ENCODE results near the gene FNDC3B.

The FNDC3B gene

DNA sequence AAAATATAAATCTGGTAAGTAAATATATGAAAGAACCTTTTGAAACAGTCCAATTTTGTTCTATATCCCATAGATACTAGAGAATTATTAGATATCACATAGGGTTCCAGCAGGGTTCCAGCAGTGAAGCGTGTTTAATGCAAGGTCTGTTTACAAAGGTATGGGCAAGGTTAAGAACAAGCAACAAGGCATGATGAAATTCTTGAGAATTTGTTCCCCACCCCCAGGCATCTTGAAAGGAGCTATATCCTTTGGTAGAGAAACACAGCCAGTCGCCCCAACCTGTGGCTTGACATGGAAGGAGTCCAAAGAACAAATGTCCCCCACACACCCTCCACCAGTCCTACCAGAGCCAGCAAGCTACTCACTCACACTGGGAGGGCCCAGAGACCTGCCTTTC, 18.6 kb upstream of the FNDC3B start:
- no peak for DNase-seq (ENCODE audit: low spot score)
- TF ChIP-seq, protein P1, sequence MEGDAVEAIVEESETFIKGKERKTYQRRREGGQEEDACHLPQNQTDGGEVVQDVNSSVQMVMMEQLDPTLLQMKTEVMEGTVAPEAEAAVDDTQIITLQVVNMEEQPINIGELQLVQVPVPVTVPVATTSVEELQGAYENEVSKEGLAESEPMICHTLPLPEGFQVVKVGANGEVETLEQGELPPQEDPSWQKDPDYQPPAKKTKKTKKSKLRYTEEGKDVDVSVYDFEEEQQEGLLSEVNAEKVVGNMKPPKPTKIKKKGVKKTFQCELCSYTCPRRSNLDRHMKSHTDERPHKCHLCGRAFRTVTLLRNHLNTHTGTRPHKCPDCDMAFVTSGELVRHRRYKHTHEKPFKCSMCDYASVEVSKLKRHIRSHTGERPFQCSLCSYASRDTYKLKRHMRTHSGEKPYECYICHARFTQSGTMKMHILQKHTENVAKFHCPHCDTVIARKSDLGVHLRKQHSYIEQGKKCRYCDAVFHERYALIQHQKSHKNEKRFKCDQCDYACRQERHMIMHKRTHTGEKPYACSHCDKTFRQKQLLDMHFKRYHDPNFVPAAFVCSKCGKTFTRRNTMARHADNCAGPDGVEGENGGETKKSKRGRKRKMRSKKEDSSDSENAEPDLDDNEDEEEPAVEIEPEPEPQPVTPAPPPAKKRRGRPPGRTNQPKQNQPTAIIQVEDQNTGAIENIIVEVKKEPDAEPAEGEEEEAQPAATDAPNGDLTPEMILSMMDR (IDR thresholded peaks at IDR 0.05; ENCODE audit: extremely low read depth, missing control alignments): no peak

DNA sequence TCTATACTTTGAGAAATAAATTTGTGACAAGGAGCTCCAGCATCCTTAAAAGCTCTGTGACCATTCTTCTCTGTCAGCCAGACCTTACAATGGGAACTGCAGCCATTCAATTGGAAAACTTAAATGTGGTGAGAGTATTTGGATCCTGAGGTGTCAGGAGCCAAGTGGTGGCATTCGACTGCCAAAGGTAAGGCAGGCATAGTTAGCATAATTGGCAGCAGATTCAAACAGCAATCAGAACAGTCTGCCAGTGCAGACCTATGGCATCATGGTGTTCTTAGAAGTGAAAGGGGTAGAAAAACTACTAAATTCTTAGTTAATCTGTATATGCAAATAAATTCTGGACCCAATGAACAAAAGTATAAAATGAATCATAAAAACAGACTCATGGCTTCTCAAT, 18.2 kb upstream of the FNDC3B start:
- TF ChIP-seq, protein P1 (IDR thresholded peaks at IDR 0.05; ENCODE audit: extremely low read depth, missing control alignments): no peak
- no peak for DNase-seq (ENCODE audit: low spot score)

DNA sequence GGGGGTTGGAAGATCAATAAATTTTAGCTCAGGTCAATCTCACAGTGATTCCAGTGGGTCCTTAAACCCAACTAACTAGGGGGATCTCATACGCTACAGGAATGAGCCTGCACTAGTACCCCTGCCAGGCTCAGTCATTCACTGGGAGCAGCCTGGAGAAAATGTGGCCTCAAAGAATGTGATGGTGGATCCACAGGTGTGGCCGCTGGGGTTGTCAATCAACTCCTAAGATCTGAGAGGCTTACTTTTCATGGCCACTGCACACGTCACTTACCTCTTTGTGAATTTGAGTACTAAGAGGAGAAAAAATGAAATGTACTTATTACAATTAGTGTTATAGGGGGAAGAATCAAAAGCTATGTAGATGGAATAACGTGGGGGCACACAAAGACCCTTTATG, 17.5 kb upstream of the FNDC3B start:
- TF ChIP-seq, protein P1 (IDR thresholded peaks at IDR 0.05; ENCODE audit: extremely low read depth, missing control alignments): no peak
- DNase-seq (ENCODE audit: low spot score): no peak

DNA sequence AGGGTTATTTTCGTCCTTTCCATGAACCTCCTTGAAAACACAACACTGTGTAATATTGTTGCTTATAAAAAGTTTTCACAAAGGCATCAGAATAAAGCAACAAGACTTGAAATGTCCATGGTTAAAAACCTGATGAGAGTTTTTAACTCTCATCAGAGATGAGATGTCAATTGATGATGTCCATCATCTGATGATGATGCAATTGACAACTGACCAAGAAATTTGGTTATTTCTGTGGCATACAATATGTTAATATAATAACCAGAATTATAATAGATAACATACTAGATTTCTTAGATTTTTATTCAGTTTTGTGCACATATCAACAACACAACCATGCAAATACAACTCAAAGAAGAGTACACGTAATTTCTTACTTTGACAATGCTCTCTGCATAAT, 15.5 kb upstream of the FNDC3B start:
- no peak for DNase-seq (ENCODE audit: low spot score)
- TF ChIP-seq, protein P1 (IDR thresholded peaks at IDR 0.05; ENCODE audit: extremely low read depth, missing control alignments): no peak

DNA sequence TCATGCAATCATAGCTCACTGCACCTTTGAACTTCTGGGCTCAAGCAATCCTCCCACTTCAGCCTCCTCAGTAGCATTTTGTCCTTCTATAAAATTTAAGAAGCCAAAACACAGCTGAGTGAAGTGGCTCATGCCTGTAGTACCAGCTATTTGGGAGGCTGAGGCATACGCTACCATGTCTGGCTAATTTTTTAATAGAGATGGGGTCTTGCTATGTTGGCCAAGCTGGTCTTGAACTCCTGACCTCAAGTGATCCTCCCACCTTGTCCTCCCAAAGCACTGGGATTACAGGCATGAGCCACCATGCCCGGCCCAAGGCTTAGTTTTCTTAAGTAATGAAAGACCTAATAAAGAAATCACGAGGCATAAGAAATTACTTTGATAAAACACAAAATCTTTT, 14.7 kb upstream of the FNDC3B start:
- TF ChIP-seq, protein P1 (IDR thresholded peaks at IDR 0.05; ENCODE audit: extremely low read depth, missing control alignments): no peak
- DNase-seq (ENCODE audit: low spot score): no peak

DNA sequence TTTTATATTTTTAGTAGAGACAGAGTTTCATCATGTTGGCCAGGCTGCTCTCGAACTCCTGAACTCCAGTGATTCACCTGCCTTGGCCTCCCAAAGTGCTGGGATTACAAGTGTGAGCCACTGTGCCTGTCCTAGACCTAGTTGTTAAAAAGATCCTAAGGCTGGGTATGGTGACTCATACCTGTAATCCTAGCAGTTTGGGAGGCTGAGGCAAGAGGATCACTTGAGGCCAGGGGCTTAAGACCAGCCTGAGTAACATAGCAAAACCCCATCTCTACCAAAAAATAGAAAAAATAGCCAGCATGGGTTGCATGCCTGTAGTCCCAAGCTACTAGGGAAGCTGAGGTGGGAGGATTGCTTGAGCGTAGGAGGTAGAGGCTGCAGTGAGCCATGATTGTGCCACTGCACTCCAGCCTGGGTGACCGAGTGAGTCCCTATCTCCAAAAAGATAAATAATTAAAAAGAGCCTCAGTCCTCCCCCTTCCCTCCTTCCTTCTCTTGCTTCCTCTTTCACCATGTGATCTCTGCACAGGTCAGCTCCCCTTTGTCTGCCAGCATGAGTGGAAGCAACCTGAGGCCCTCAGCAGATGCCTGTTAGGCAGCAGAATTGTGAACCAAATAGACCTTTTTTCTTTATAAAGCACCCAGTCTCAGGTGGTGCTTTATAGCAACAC, 9.8 kb upstream of the FNDC3B start:
- no peak for DNase-seq (ENCODE audit: low spot score)
- TF ChIP-seq, protein P1 (IDR thresholded peaks at IDR 0.05; ENCODE audit: extremely low read depth, missing control alignments): no peak

DNA sequence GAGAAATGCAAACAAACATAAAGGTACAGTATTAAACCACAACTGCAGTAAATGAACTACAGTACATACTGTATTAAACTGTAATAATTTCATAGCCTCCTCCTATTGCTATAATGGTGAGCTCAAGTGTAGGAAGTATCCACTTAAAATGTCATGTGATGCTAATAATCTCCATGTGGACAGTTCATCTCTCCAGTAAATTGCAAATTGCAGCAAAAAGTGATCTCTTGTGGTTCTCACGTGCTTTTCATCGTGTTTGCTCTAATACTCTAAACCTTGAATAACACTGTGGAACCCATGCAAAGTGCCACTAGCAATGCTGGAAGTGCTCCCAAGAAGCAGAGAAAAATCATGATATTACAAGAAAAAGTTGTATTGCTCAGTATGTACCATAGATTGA, 9.2 kb upstream of the FNDC3B start:
- TF ChIP-seq, protein P1 (IDR thresholded peaks at IDR 0.05; ENCODE audit: extremely low read depth, missing control alignments): no peak
- no peak for DNase-seq (ENCODE audit: low spot score)

Data from GM20000 (cell line).